ENCODE results near the gene ZCCHC3. TPM values are rescaled to one million over a fixed set of nuclear protein-coding genes. Genes with fewer than 3 reads are reported as not detected.

ZCCHC3 gene, protein sequence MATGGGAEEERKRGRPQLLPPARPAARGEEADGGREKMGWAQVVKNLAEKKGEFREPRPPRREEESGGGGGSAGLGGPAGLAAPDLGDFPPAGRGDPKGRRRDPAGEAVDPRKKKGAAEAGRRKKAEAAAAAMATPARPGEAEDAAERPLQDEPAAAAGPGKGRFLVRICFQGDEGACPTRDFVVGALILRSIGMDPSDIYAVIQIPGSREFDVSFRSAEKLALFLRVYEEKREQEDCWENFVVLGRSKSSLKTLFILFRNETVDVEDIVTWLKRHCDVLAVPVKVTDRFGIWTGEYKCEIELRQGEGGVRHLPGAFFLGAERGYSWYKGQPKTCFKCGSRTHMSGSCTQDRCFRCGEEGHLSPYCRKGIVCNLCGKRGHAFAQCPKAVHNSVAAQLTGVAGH
- 15.7 TPM for total RNA-seq

GRCh38 chr20:297098-297924, at the start of gene ZCCHC3:
Gene ZCCHC3, plus strand, starts transcription at chr20:297570. Its CDS starts 17 bp downstream, at chr20:297587.

GRCh38 chr20:257419-257818, 40.0 kb upstream of the ZCCHC3 start, which contains the start of gene DEFB132:
Gene DEFB132, plus strand, starts transcription at chr20:257724. Its CDS starts 55 bp downstream, at chr20:257779.

DNA sequence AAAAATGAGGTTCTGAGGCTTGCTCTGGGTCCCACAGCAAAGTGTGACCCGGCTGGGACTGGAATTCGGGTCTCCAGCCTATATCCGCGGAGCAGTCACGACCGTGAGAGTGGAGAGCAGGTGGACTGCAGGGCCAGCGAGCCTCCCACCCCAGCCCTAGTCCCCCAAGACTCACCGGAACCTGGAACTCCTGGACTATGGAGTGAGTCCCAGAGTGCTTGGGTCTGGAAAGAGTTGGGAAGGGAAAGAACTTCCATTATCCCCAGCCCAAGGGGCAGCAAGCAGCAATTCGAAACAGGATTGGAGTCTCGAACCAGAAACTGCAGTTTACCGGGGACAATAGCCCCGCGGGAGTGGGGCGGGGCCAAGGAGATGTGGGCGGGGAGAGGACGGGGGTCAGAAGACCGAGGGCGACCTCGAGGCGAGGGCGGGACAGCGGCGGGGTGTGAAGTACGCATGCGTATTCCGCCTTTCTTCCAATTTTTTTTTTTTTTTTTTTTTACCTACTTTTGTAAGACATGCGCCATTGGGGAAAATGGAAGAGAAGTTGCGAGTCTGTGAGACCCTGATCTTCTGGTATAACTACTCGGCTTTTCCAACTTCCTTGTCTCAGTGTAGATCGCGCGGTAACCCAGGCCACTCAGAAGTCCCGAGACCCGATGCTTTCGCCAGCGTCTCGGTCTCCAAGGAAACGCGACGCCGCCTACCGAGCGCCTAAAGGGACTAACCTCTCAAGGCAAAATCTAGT, 7.1 kb upstream of the ZCCHC3 start, which contains the start of gene C20orf96:
Gene C20orf96 (minus strand): TSS at position 667 of the 748 bp plus-strand sequence. CDS start 140 bp downstream, at position 527.

GRCh38 chr20:325045-325888, 27.9 kb downstream of the ZCCHC3 start, which contains the start of gene SOX12:
Gene SOX12, plus strand, starts transcription at chr20:325552. Its CDS starts 373 bp downstream, at chr20:325925.

GRCh38 chr20:346640-347316, 49.4 kb downstream of the ZCCHC3 start, which contains the start of gene NRSN2:
Gene NRSN2, plus strand, starts transcription at chr20:347111. Its CDS starts 2,533 bp downstream, at chr20:349644.

Other genes with a start within 250 kb of the ZCCHC3 start
- not detected for gene DEFB125, start 209.9 kb upstream of the ZCCHC3 start, total RNA-seq
- gene DEFB126, start 155.0 kb upstream of the ZCCHC3 start, total RNA-seq = not detected
- gene DEFB127, start 140.1 kb upstream of the ZCCHC3 start, total RNA-seq = not detected
- gene DEFB128, start 107.9 kb upstream of the ZCCHC3 start, total RNA-seq = not detected
- gene DEFB129, start 70.3 kb upstream of the ZCCHC3 start, total RNA-seq = not detected
- not detected for gene DEFB132, start 39.8 kb upstream of the ZCCHC3 start, total RNA-seq
- gene C20orf96, start 6.8 kb upstream of the ZCCHC3 start, total RNA-seq = 7.5 TPM
- 18.2 TPM for gene SOX12, start 28.0 kb downstream of the ZCCHC3 start, total RNA-seq
- 44.4 TPM for gene NRSN2, start 49.5 kb downstream of the ZCCHC3 start, total RNA-seq
- 10.6 TPM for gene TRIB3, start 83.2 kb downstream of the ZCCHC3 start, total RNA-seq
- gene RBCK1, start 110.7 kb downstream of the ZCCHC3 start, total RNA-seq = 37.2 TPM
- 22.2 TPM for gene TBC1D20, start 165.0 kb downstream of the ZCCHC3 start, total RNA-seq
- gene CSNK2A1, start 246.2 kb downstream of the ZCCHC3 start, total RNA-seq = 244 TPM

Data from parietal lobe (tissue), 1 donor.